ENCODE results near the gene USF1.

DNA sequence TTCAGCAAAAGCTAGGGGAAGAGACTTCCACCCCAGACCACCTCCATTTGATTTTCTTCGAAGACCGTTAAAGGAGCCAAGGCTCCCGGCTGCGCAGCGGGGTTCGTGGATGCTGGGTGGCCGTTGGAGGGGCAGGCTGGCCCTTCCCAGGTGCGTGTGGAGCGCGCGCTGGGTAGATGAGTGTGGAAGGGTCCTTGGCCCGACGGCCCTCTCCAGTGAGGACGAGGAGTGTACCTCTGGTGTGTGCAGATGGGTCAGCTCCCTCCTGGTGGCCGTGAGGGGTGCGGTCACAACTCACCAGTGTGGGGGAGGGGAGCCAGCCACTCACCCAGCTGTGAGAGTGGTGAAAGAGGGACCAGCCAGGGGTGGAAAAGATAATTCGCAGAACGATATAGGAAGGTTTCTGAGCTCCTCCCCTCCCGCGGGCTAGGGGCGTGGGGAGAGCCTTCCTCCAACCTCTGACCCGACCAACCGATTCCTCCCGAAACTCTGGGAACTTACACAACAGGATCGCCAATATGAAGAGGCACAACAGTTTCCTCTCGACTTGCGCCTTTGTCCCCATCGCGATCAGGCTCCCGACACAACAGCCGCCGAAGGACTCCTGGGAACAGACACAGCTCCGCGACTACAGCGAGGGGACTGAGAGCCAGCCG lies 25.1 kb downstream of the USF1 start, which contains the start of gene F11R:
- TF ChIP-seq, protein P1, sequence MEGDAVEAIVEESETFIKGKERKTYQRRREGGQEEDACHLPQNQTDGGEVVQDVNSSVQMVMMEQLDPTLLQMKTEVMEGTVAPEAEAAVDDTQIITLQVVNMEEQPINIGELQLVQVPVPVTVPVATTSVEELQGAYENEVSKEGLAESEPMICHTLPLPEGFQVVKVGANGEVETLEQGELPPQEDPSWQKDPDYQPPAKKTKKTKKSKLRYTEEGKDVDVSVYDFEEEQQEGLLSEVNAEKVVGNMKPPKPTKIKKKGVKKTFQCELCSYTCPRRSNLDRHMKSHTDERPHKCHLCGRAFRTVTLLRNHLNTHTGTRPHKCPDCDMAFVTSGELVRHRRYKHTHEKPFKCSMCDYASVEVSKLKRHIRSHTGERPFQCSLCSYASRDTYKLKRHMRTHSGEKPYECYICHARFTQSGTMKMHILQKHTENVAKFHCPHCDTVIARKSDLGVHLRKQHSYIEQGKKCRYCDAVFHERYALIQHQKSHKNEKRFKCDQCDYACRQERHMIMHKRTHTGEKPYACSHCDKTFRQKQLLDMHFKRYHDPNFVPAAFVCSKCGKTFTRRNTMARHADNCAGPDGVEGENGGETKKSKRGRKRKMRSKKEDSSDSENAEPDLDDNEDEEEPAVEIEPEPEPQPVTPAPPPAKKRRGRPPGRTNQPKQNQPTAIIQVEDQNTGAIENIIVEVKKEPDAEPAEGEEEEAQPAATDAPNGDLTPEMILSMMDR (IDR thresholded peaks at IDR 0.05 in 8 of 11, conservative IDR thresholded peaks at IDR 0.05 in 3 of 11), result peak in 7 of 11 experiments; percentile 5 to 47 (median 33)
- peak in 1 of 3 donors; percentile 22 for TF ChIP-seq POLR2A (IDR thresholded peaks at IDR 0.05)

All from spleen (tissue), 7 donors.